ENCODE results near the gene DGKE. TPM values are rescaled to one million over a fixed set of nuclear protein-coding genes. Genes with fewer than 3 reads are reported as not detected.
A peak's percentile ranks its signal among the peaks of the same experiment; 100 is the strongest.

DGKE gene
- 10 to 100 TPM; 44.1 to 49.9 TPM for total RNA-seq

DNA sequence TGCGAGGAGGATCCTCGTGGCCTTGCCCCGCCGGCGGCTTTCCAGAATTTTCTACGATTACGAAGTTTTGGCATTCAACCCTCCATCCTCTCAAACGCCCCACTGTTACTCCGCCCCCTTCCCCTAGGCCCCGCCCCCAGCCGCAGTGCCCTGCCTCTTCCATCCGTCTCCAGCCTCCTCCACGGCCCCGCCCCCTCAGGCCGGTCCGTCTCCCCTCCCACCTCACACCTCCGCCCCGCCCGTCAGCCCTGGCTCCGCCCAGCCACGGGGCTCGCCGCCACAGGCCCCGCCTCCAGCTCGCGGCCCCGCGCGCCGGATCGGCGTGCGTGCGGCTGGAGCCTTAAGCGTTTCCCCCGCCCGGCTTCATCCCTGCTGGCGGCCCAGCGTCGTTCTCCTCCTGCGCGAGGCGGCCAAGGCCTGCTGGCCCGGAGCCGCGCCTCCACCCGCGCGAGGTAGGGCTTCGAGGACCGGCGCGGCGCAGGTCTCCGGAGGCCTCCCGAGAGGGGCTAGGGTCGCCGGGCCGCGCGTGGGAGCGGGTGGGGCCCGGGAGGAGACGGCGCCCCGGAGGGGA, at the start of gene DGKE, which contains the start of gene C17orf67:
DGKE (plus strand) TSS at position 343 of the 571 bp plus-strand sequence. CDS start 645 bp downstream, outside the sequence.
C17orf67 (minus strand) TSS at position 112 of the 571 bp plus-strand sequence. CDS start 18,110 bp downstream, outside the sequence.
- peak; percentile 88 for ATAC-seq (replicated peaks)
- peaks cover 87% of the 10 kb centered on the region for H3K36me3 Mint-ChIP-seq (ENCODE audit: low read depth)
- peak within 1 kb of the TSS; percentile 86 for H3K4me3 Mint-ChIP-seq
- H3K27me3 Mint-ChIP-seq = no peaks in the 10 kb centered on the region
- H3K4me1 Mint-ChIP-seq = peaks cover 45% of the 10 kb centered on the region
- H3K27ac Mint-ChIP-seq = peak within 1 kb of the TSS; percentile 89
- H3K9me3 Mint-ChIP-seq = no peaks in the 10 kb centered on the region

DNA sequence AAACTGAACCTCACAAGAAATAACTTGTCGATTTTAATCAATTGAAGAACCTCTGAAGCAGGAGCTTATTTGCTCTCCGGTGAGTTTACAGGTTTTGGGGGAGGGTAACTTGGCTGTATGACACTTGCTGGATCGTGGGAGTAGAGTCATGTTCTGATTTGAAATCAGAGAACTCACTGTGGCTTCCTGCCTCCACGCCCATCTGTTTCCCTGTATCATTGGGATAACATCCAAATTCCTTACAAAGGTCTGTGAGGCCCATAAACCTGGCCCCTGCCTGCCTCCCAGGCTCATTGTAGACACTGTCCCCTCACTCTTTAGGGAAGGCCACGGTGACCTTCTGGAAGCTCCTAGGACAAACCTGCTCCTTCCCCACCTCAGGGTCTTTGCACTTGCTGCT, 48.5 kb upstream of the DGKE start:
- peaks cover 4% of the 10 kb centered on the region for H3K9me3 Mint-ChIP-seq
- peaks cover 33% of the 10 kb centered on the region for H3K4me1 Mint-ChIP-seq
- ATAC-seq (replicated peaks) = no peak
- H3K27me3 Mint-ChIP-seq = peaks cover 4% of the 10 kb centered on the region
- peak overlapping the region; percentile 100 for H3K27ac Mint-ChIP-seq
- H3K4me3 Mint-ChIP-seq = peak overlapping the region; percentile 86
- peaks cover 9% of the 10 kb centered on the region for H3K36me3 Mint-ChIP-seq (ENCODE audit: low read depth)

DNA sequence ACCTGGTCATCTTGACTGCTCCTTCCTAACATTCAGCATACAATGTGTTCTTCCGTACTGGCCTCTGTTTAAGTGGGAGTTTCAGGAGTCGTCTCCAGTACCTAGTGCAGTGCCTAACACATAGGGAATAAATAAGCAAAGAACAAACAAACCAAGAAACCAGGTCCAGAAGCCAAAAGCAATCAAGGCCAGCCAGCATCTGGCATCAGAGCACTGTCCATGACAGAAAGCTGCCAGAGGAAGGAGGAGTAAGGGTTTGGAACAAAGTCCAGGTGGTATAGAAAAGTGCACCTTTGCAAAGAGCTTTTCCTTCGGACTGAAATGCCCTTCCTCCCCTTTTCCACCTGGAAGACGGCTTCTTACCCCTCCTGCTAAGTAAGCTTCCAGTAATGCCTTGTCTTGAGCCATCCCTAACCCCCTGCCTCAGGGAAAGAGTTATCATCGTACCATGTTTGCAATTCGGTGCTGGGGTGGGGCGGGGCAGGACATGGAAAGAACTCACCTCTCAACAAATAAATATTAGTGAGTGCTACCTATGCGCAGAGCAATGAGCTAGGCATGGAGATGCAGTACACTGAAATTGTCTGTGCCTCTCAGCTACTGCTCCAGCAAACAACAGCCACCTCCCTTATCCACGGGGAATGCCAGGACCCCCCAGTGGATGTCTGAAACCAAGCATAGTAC, 47.8 kb upstream of the DGKE start:
- Mint-ChIP-seq H3K9me3 (peaks cover 4% of the 10 kb centered on the region), H3K36me3 (ENCODE audit: low read depth) (peaks cover 9% of the 10 kb centered on the region), H3K4me1 (peaks cover 33% of the 10 kb centered on the region), H3K27me3 (peaks cover 4% of the 10 kb centered on the region), H3K4me3 (peak overlapping the region; percentile 86), H3K27ac (peak overlapping the region; percentile 100)
- ATAC-seq (replicated peaks) = no peak

DNA sequence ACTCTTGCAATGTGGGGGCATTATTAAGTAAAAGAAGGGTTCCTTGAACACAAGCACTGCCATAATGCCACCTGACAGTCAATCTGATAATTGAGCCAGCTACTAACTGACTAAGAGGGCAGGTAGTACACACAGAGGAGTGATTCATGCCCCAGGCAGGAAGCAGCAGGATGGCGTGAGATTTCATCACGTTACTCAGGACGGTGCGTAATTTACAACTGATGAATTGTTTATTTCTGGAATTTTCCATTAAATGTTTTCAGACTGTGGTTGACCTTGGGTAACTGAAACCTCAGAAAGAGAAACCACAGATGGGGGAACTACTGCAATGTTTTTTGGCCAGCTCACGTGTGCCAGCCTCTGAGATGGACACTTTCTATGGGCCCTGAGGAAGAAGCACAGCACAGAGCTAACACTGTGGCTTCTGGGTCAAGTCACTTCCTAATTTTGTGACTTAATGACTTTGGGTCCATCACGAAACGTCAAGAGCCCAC, 46.9 kb upstream of the DGKE start:
- H3K4me3 Mint-ChIP-seq = peak overlapping the region; percentile 86
- peaks cover 5% of the 10 kb centered on the region for H3K9me3 Mint-ChIP-seq
- peaks cover 1% of the 10 kb centered on the region for H3K27me3 Mint-ChIP-seq
- H3K27ac Mint-ChIP-seq = peak overlapping the region; percentile 100
- H3K36me3 Mint-ChIP-seq (ENCODE audit: low read depth) = peaks cover 11% of the 10 kb centered on the region
- peak; percentile 98 for ATAC-seq (replicated peaks)
- H3K4me1 Mint-ChIP-seq = peaks cover 33% of the 10 kb centered on the region

DNA sequence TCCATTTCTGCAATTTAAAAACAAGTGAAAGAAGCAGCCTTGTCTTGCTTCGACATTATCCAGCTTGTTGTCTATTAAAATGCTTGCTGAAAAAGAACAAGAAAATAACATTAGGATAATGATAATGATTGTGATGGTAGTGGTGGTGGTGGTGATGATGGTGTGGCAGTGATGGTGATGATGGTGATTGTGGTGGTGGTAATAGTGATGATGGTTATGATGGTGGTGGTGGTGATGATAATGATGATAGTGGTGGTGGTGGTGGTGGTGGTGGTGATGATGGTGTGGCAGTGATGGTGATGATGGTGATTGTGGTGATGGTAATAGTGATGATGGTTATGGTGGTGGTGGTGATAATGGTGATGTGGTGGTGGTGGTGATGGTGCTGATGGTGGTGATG, 41.7 kb upstream of the DGKE start:
- Mint-ChIP-seq H3K36me3 (ENCODE audit: low read depth) (peaks cover 9% of the 10 kb centered on the region), H3K4me1 (peaks cover 14% of the 10 kb centered on the region), H3K27me3 (no peaks in the 10 kb centered on the region), H3K27ac (peak overlapping the region; percentile 74), H3K9me3 (peaks cover 7% of the 10 kb centered on the region), H3K4me3 (no peak overlapping the region)
- ATAC-seq (replicated peaks) = no peak

DNA sequence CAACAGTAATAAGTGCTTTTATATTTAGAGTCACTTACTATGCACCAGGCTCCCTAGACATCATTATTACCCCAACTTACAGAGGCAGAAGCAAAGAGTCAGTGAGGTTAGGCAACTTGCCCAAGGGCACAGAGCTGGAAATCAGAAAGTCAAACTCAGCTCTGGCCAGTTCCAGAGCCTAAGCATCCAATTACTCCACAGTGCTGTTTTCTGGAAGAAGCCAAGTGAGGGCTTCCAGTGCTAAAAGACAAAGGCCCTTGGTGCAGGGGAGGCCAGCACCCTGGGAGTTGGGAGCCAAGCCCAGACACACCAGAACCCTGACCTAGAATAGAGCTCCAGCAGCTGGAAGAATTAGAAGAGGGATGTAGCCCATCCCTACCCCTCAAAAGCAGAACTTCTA, 40.4 kb upstream of the DGKE start:
- ATAC-seq (replicated peaks) = no peak
- no peak overlapping the region for H3K27ac Mint-ChIP-seq
- no peak overlapping the region for H3K4me3 Mint-ChIP-seq
- peaks cover 7% of the 10 kb centered on the region for H3K36me3 Mint-ChIP-seq (ENCODE audit: low read depth)
- peaks cover 6% of the 10 kb centered on the region for H3K4me1 Mint-ChIP-seq
- H3K27me3 Mint-ChIP-seq = no peaks in the 10 kb centered on the region
- peaks cover 5% of the 10 kb centered on the region for H3K9me3 Mint-ChIP-seq

DNA sequence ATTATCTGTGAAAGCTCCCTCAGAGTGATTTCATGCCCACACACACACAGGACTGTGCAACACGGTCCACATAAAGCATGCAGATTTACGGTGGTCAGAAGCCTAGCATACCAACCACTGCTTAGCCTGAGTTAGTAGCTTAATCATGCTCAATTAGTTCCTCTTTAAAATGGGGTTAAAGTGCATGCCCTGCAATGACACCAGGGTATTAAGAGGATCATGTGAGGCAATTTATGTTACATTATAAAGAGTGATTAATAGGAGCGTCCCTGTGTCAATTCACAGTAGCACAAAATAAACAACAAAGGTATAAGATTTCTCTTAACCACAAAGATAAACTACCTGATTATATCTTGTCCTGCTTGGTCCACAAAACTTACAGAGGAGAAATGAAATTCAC, 40.0 kb upstream of the DGKE start:
- no peaks in the 10 kb centered on the region for H3K27me3 Mint-ChIP-seq
- peaks cover 6% of the 10 kb centered on the region for H3K4me1 Mint-ChIP-seq
- no peak for ATAC-seq (replicated peaks)
- no peak overlapping the region for H3K4me3 Mint-ChIP-seq
- peaks cover 7% of the 10 kb centered on the region for H3K36me3 Mint-ChIP-seq (ENCODE audit: low read depth)
- peaks cover 5% of the 10 kb centered on the region for H3K9me3 Mint-ChIP-seq
- H3K27ac Mint-ChIP-seq = peak overlapping the region; percentile 29

DNA sequence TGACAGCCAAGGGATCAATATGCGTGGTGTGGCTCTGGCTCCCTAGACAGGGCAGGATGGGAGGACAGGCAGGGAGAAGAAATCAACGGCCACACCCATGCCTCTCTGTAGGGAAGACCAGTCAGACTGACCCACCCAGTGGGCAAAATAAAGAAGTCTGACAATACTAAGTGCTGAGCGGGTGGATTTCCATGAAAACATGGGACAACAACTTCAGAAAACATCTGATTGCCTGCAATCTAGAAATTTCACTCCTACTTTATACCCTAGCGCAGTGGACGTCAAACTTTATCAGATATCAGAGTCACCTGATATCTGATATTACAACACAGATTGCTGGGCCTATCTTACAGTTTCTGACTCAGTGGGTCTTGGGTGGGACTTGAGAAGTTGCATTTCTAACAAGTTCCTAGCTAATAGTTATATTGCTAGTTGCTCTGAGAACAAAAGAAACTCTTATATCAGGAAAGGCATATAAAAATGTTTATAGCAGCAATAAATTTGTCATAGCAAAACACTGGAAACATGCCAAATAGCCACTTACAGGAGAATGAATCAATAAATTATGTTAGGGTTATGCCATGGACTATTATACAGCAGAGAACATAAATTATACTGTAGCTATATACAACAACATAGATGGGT, 38.6 kb upstream of the DGKE start:
- Mint-ChIP-seq H3K9me3 (peaks cover 5% of the 10 kb centered on the region), H3K4me3 (no peak overlapping the region), H3K4me1 (peaks cover 6% of the 10 kb centered on the region), H3K27me3 (no peaks in the 10 kb centered on the region), H3K36me3 (ENCODE audit: low read depth) (peaks cover 7% of the 10 kb centered on the region), H3K27ac (no peak overlapping the region)
- no peak for ATAC-seq (replicated peaks)

DNA sequence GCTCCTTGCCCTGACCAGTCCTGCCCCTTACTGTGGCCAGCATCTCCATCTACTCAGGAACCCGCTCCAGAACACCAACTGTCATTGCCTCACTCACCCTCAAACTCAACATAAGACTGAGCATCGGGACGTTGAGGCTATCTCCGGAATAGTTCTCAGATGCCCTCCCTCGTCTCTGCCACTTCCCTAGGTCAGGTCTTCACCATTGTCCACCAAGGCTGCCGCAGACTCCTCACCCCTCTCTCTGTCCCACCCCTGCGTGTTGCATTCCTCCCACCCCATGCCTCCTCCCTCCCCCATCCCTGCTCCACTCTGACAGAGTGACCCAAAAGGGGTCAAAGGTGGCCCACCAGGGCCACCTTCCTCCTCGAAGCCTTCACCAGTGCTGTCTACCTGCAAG, 37.4 kb upstream of the DGKE start:
- H3K4me1 Mint-ChIP-seq = peaks cover 6% of the 10 kb centered on the region
- no peak overlapping the region for H3K4me3 Mint-ChIP-seq
- ATAC-seq (replicated peaks) = no peak
- H3K27me3 Mint-ChIP-seq = no peaks in the 10 kb centered on the region
- peaks cover 5% of the 10 kb centered on the region for H3K9me3 Mint-ChIP-seq
- H3K27ac Mint-ChIP-seq = no peak overlapping the region
- H3K36me3 Mint-ChIP-seq (ENCODE audit: low read depth) = peaks cover 7% of the 10 kb centered on the region

DNA sequence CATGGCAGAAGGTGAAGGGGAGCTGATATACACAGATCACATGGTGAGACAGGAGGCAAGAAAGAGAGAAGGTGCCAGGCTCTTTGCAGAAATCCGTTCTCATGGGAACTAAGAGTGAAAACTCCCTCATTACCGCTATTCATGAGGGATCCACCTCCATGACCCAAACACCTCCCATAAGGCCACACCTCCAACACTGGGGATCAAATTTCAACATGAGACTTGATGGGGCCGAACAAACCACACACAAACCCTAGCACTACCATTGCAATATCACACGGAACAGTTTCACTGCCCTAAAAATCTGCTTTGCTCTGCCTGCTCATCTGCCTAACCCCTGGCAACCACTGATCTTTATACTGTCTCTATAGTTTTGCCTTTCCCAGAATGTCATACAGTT, 35.0 kb upstream of the DGKE start:
- Mint-ChIP-seq H3K4me1 (no peaks in the 10 kb centered on the region), H3K27ac (no peak overlapping the region), H3K4me3 (no peak overlapping the region), H3K27me3 (no peaks in the 10 kb centered on the region), H3K36me3 (ENCODE audit: low read depth) (no peaks in the 10 kb centered on the region), H3K9me3 (no peaks in the 10 kb centered on the region)
- ATAC-seq (replicated peaks) = no peak

DNA sequence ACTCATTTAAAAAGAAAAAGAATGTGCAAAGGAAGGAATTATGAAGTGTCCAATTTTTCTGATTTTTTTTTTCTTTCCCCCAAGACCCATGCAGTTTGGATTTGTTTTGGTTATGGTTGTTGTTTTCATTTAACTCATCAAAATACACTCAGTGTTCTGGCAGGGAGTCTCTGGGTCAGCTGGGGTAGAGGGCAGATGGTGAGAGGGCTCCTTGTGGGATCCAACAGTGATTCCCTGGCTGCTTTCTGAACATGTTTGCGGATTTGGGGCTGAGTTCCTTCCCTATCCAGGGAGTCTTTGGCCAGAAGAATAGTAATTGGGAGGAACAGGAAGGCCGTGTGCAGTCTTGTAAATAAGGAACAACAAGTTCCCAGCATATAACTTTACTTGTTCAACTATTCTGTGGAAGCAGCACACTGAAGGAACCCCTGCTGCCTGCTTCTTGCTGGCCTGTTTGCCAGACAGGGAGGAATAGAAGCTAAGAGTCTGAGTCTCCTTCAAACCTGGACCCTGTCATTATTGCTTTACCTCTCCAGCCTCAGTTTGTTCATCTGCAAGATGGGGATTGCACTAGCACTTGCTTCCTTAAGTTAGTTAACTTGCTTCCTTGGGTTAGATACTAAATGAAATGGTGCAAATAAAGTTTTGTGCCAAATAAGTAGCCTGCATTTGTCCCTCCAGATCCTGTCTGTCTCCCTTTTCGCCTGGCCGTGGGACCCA, 32.3 kb upstream of the DGKE start:
- H3K4me3 Mint-ChIP-seq = no peak overlapping the region
- no peaks in the 10 kb centered on the region for H3K36me3 Mint-ChIP-seq (ENCODE audit: low read depth)
- H3K27me3 Mint-ChIP-seq = no peaks in the 10 kb centered on the region
- no peak overlapping the region for H3K27ac Mint-ChIP-seq
- no peaks in the 10 kb centered on the region for H3K9me3 Mint-ChIP-seq
- H3K4me1 Mint-ChIP-seq = no peaks in the 10 kb centered on the region
- ATAC-seq (replicated peaks) = no peak

DNA sequence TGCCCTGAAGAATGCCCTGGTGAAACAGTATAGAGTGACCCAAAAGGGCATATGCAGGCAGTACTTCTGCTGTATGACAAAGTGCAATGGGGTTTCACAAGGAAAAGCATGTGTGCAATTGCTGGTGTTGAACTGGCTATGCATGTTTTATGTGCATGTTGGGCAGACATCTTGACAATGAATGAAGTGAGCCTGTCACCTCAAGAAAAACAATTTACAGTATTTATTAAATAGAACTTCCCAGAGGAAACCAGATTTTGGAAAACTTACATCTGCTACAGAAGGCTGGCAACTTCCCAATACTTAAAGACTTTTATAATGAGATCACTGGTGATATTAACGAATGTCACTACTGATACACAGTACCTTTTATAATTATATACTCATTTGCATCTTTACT, 30.9 kb upstream of the DGKE start:
- ATAC-seq (replicated peaks) = no peak
- H3K36me3 Mint-ChIP-seq (ENCODE audit: low read depth) = no peaks in the 10 kb centered on the region
- H3K4me1 Mint-ChIP-seq = no peaks in the 10 kb centered on the region
- H3K27me3 Mint-ChIP-seq = no peaks in the 10 kb centered on the region
- H3K27ac Mint-ChIP-seq = no peak overlapping the region
- H3K9me3 Mint-ChIP-seq = no peaks in the 10 kb centered on the region
- H3K4me3 Mint-ChIP-seq = no peak overlapping the region

DNA sequence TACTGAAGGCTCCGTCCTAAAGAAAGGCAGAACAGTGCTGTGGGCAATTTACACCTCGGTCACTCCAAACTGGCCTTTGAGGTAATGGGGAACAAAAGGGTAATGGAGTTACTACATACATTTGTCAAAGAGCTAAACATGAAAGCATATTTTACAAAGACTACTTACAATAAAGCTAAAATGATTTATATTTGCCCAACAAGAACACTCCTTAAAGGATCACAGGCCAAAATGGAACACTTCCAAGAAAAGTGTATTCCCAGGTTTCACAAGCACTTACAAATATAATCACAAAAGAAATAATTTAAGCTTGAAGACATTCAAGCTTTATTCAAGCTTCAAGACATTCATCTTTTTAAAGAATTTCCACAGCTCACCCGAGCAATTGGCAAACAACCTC, 29.5 kb upstream of the DGKE start:
- ATAC-seq (replicated peaks) = no peak
- Mint-ChIP-seq H3K27ac (no peak overlapping the region), H3K27me3 (no peaks in the 10 kb centered on the region), H3K9me3 (no peaks in the 10 kb centered on the region), H3K4me1 (no peaks in the 10 kb centered on the region), H3K36me3 (ENCODE audit: low read depth) (no peaks in the 10 kb centered on the region), H3K4me3 (no peak overlapping the region)

DNA sequence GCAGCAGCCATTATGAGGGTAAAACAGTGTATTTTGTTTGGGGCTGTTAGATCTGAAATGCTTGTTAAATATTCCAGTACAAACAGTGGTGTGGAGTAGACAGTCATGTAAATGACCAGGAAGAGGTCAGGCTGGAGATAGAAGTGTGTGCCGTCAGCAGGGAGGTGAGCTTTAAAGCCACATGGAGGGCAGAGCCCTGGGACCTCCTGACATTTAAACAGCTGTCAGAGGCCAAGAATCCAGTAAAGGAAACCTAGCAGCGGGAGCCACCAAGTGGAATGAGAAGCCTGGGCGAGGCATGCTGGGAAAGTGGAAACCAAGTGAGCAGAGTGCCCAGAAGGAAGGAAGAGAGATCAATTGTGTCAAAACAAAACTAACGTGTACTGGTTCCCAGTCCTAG, 27.0 kb upstream of the DGKE start:
- no peak for ATAC-seq (replicated peaks)
- no peaks in the 10 kb centered on the region for H3K27me3 Mint-ChIP-seq

More for the DNA sequence above, 27.0 kb upstream of the DGKE start:
- H3K4me1 Mint-ChIP-seq = no peaks in the 10 kb centered on the region
- H3K36me3 Mint-ChIP-seq (ENCODE audit: low read depth) = no peaks in the 10 kb centered on the region
- H3K9me3 Mint-ChIP-seq = no peaks in the 10 kb centered on the region
- no peak overlapping the region for H3K4me3 Mint-ChIP-seq
- H3K27ac Mint-ChIP-seq = peak overlapping the region; percentile 68

Data from activated T-helper 17 cell treated with anti-CD3 and anti-CD28 coated beads, Interleukin-2, amount 50 U/mL, for 72 hours (primary cell).